Psoas muscle (tissue), 8 donors: Measurements from ENCODE around the gene RSPH4A. TPM values are rescaled to one million over a fixed set of nuclear protein-coding genes. Genes with fewer than 3 reads are reported as not detected.

Source experiments
- ATAC-seq, 4 donors: fragments of 200-7000 bp; cut with Tn5 transposase; one replicate each; pipeline ENCODE4 v1.9.1; 2020; ENCODE audit warnings: moderate library complexity in 3 of 4, mild to moderate bottlenecking in 2 of 4
- DNase-seq, 2 donors: peaks; one replicate each; pipeline ENCODE4 v3.0.0-alpha.2; 2020
- H3K27ac ChIP-seq: fragments of 200-600 bp; one replicate; pipeline ENCODE4 v1.8.0; 2022
- H3K27me3 ChIP-seq, 3 donors: fragments of 200-600 bp in 1 of 3; one replicate each; pipeline versions ENCODE4 v1.6.1 to v1.8.0; 2013 to 2022; ENCODE audit warnings: low read length in 2 of 3, mild to moderate bottlenecking in 2 of 3, moderate library complexity in 1 of 3; ENCODE audit not compliant: insufficient read depth in 3 of 3
- H3K36me3 ChIP-seq, 2 donors: fragments of 200-600 bp in 1 of 2; one replicate each; pipeline versions ENCODE4 v1.6.1 to v1.8.0; 2013 to 2022; ENCODE audit warnings: low read depth in 1 of 2, mild to moderate bottlenecking in 1 of 2, moderate library complexity in 1 of 2; ENCODE audit not compliant: insufficient read depth in 1 of 2
- H3K4me1 ChIP-seq: fragments of 200-600 bp; one replicate; pipeline ENCODE4 v1.8.0; 2022
- H3K4me3 ChIP-seq: fragments of 200-600 bp; one replicate; pipeline ENCODE4 v1.8.0; 2022; ENCODE audit warnings: mild to moderate bottlenecking
- H3K9me3 ChIP-seq: fragments of 200-600 bp; one replicate; pipeline ENCODE4 v1.8.0; 2022
- WGBS, 3 donors: extraction: QIAGEN DNeasy Blood & Tissue Kit; methylation state at CpG; one replicate each; pipeline versions ENCODE4 v1.1.6 to v1.1.7; 2013; 5-methylcytosine and 5-hydroxymethylcytosine counted together
- intact Hi-C, 2 donors: fragments of 100-400 bp; cut with DNase I; formaldehyde crosslinking; loops; one replicate each; pipeline versions ENCODE4 v1.11.0 to v1.14.2; 2022
- polyA plus RNA-seq, 3 donors: library from polyadenylated mRNA; stranded (reverse); fragments of 200-250 nt; gene quantifications; one replicate each; pipeline ENCODE4 v1.2.3, GENCODE V29; 2013
- total RNA-seq, 4 donors: library from RNA; stranded (reverse); fragmentation: NEBNext Ultra II Directional in 2 of 4; extraction: Animal tissue kit (Norgen Biotek cat#: 25700) in 2 of 4; gene quantifications; one replicate each; pipeline versions ENCODE4 v1.2.1 to v1.2.4, GENCODE V29; 2021 to 2023
- TF ChIP-seq, protein P1 (sequence below): fragments of 200-600 bp; IDR thresholded peaks from one replicate; pipeline ENCODE4 v1.8.0; 2022; ENCODE audit warnings: antibody characterized with exemption
- donor health status: healthy with polysubstance abuse.
- donor health status: DM: no; HTN: no; CAD: no; lungs with moderate emphysema.
- donor health status: Bipolar disorder and iron deficiency.
- donor health status: healthy.
- donor health status: DM: yes; HTN: yes; CAD: no.
- donor health status: DM: no; HTN: no; CAD: no.
- donor health status: DM: no; HTN: no; CAD: no.
- donor health status: DM: yes; HTN: yes; CAD: no.

The RSPH4A gene
- total and polyA plus RNA-seq, 7 donors, result 0.13 to 0.71 (median 0.22) TPM; not detected in 1

DNA sequence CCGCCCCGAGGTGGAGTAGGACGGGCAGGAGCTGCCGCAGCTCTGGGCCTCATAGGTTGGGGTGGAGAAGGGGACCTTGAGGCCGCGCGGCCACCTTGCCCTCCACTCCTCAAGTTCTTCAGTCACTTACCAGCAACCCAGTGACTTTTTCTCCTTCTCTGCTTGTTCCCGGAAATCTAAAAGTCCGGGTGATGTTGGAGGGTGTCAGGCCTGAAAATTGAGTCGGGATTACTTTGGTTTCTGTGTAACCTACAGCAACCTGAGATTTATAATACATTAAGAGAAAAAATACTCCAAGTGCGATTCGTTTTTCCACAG lies 44.6 kb upstream of the RSPH4A start:
- 0% methylated on average over 12 of the region's 12 CpGs for WGBS, 3 donors

DNA sequence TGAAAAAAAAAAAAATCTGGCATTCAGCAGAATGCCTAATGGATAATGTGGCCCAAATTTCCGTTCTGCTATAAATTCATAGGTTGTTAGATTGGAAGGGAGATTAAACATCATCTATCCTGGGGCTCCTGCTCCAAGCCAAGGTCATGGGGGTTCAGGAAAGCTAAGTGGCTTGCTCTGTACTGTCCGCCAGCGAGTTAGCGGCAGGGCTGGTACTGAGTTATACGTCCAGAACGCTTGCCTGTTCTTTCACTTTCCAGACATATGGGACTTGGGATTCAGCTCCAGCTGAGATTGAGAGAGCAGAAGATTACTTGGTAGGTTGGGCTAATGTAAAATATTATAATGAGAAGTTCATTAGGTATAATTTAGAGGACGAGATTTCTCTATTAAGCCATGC lies 44.1 kb upstream of the RSPH4A start:
- no peaks in the 10 kb centered on the region for H3K27me3 ChIP-seq

More for the DNA sequence above, 44.6 kb upstream of the RSPH4A start:
- TF ChIP-seq, protein P1, sequence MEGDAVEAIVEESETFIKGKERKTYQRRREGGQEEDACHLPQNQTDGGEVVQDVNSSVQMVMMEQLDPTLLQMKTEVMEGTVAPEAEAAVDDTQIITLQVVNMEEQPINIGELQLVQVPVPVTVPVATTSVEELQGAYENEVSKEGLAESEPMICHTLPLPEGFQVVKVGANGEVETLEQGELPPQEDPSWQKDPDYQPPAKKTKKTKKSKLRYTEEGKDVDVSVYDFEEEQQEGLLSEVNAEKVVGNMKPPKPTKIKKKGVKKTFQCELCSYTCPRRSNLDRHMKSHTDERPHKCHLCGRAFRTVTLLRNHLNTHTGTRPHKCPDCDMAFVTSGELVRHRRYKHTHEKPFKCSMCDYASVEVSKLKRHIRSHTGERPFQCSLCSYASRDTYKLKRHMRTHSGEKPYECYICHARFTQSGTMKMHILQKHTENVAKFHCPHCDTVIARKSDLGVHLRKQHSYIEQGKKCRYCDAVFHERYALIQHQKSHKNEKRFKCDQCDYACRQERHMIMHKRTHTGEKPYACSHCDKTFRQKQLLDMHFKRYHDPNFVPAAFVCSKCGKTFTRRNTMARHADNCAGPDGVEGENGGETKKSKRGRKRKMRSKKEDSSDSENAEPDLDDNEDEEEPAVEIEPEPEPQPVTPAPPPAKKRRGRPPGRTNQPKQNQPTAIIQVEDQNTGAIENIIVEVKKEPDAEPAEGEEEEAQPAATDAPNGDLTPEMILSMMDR, result no peak
- Histone ChIP-seq H3K27me3 (no peaks in the 10 kb centered on the region), H3K27ac (peak overlapping the region; percentile 90), H3K4me3 (peak overlapping the region; percentile 87), H3K4me1 (peaks cover 28% of the 10 kb centered on the region), H3K36me3 (peaks cover 4 to 24% of the 10 kb centered on the region in 2 donors), H3K9me3 (no peaks in the 10 kb centered on the region)
- intact Hi-C loops, result loop anchor here (2.0 to 5.0 kb wide), 2 partner anchors 96 to 291 kb away; partner anchors contain the start of gene ZUP1 (in 1 of the 2)
- no peak for ATAC-seq
- DNase-seq, result no peak

DNA sequence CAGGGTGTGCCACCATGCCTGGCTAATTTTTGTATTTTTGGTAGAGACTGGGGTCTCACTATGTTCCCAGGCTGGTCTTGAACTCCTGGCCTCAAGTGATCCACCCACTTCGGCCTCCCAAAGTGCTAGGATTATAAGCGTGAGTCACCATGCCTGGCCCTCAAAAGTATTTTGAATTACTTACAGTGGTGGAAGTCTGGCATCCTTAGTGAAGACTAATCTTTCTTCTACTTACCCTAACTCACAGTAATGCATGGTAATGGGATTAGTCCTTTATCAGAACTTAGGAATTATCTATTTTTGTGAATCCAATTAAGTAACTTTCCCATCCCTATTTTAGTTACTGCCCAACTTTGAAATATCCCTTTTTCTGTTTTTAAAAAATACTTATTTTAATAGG lies 41.1 kb upstream of the RSPH4A start:
- DNase-seq (no peak), ATAC-seq (no peak)
- no peaks in the 10 kb centered on the region for H3K9me3 ChIP-seq
- WGBS, 3 donors, result 87 to 96% (median 91%) methylated on average over 2 of the region's 2 CpGs
- peaks cover 28% of the 10 kb centered on the region for H3K4me1 ChIP-seq
- no peak overlapping the region for H3K27ac ChIP-seq
- TF ChIP-seq, protein P1, result no peak
- H3K27me3 ChIP-seq, result no peaks in the 10 kb centered on the region
- intact Hi-C loops, result no loop called here
- no peak overlapping the region for H3K4me3 ChIP-seq
- peaks cover 4 to 40% of the 10 kb centered on the region in 2 donors for H3K36me3 ChIP-seq

More for the DNA sequence above, 44.1 kb upstream of the RSPH4A start:
- H3K4me3 ChIP-seq, result peak overlapping the region; percentile 87
- peak overlapping the region; percentile 90 for H3K27ac ChIP-seq
- peak in 3 of 4 donors; percentile 24 to 53 (median 40) for ATAC-seq
- peaks cover 4 to 27% of the 10 kb centered on the region in 2 donors for H3K36me3 ChIP-seq
- peak; percentile 18 to 59 for DNase-seq
- H3K4me1 ChIP-seq, result peaks cover 28% of the 10 kb centered on the region
- no peaks in the 10 kb centered on the region for H3K9me3 ChIP-seq
- WGBS, 3 donors, result 0 to 2% (median 1%) methylated on average over 7 of the region's 7 CpGs
- intact Hi-C loops, result loop anchor here in 1 of 2 donors (5.0 kb wide), 1 partner anchor 95 kb away; the partner anchor contains the start of gene ZUP1
- TF ChIP-seq, protein P1, result no peak

DNA sequence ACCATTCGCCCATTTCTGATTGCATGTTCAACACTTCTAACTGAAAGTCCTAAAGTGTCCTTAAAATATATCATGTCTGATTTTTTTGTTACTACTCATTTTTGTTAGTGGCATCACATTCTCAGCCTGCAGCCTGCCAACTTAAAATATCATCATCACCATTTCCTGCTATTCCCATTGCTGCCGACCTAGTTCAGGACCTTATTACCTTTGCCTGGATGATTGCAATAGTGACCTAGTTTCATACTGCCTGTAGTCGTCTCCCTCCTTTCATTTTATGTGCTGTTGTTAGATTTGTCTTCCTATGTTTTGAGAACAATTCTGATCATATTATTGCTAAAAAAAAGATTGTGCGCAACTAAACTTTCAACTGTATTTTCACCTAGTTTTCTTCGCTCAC lies 38.8 kb upstream of the RSPH4A start:
- intact Hi-C loops, result no loop called here
- 73 to 81% (median 75%) methylated on average over 5 of the region's 5 CpGs for WGBS, 3 donors
- TF ChIP-seq, protein P1, result no peak
- no peak overlapping the region for H3K4me3 ChIP-seq
- peaks cover 4 to 54% of the 10 kb centered on the region in 2 donors for H3K36me3 ChIP-seq
- no peaks in the 10 kb centered on the region for H3K9me3 ChIP-seq
- DNase-seq, result no peak
- no peak overlapping the region for H3K27ac ChIP-seq
- no peak for ATAC-seq
- no peaks in the 10 kb centered on the region for H3K27me3 ChIP-seq
- H3K4me1 ChIP-seq, result peaks cover 25% of the 10 kb centered on the region

DNA sequence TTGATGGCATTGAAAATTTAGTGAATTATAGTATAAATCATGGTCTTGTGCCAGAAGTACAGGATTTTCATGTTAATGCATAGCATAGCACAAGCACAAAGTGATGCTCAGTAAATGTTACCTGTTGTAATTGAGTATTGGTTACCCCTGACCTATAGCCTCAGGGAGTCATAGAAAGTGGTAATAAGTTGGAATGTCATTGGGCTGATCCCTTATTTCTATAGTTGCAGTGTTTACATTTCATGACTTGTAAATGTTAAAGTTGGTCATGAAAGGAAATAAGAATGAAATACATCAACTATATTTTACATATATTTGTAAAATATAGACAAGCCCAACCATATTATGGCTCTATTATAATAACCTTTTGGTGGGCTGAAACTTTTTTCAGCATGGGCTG lies 37.9 kb upstream of the RSPH4A start:
- Histone ChIP-seq H3K4me3 (no peak overlapping the region), H3K27ac (no peak overlapping the region), H3K36me3 (peaks cover 4 to 62% of the 10 kb centered on the region in 2 donors), H3K27me3 (no peaks in the 10 kb centered on the region), H3K9me3 (no peaks in the 10 kb centered on the region), H3K4me1 (peaks cover 16% of the 10 kb centered on the region)
- no peak for DNase-seq
- TF ChIP-seq, protein P1, result no peak
- intact Hi-C loops, result no loop called here
- ATAC-seq, result no peak
